A172 (cell line): ENCODE measurements around the gene GAP43. TPM values are rescaled to one million over a fixed set of nuclear protein-coding genes. Genes with fewer than 3 reads are reported as not detected.

Experiments
- DNase-seq: peaks from one replicate; pipeline ENCODE4 v3.0.0-alpha.2; 2015; ENCODE audit warnings: low spot score
- total RNA-seq: library from RNA; depleted of rRNA; stranded (reverse); fragments of >200 nt; shearing (Covaris generic); gene quantifications from 2 replicates; pipeline ENCODE4 v1.2.3, GENCODE V29; 2014

Gene GAP43
- total RNA-seq, 1 experiment from 2014 or later: 2.3 TPM

DNA sequence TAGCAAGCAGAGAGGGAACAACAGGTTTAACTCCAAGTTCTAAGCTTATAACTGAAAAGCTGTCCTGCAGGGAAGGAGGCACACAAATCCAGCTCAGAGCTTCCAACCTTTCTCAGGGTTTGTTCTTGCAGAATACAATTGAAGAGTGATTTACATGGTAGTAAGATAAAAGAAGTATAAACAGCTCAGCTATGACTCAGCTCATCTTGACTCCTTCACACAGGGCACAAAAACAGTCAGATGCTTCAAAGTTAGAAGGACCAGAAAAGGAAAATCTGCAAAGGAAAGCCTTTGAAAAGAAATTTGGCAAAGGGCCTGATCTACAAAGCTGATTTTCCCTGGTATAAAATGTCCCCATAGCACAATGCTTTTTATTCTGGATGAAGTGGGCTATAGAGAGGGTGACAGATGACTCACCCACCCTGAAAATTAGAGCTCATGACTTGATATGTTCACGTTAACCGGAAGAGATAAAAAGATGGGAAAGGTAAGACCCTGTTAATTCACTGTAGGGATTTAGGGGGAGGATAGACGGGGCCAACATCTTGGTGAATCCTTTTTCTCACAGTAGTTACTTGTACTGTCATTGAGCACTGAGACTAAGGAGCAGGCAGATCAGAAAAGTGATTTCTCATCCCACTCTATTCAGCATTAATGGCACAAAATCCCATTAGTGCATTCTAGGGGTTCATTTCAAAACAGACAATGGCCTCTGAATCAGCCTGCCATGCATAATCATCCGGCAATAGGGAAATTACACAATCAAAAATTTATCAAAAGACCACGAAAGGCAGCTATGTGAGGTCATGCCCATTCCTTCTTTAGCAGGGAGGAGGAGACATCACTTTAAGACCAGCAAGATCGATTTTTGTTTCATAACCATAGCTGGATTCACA is 143.5 kb downstream of the GAP43 start:
- peak; percentile 67 for DNase-seq

DNA sequence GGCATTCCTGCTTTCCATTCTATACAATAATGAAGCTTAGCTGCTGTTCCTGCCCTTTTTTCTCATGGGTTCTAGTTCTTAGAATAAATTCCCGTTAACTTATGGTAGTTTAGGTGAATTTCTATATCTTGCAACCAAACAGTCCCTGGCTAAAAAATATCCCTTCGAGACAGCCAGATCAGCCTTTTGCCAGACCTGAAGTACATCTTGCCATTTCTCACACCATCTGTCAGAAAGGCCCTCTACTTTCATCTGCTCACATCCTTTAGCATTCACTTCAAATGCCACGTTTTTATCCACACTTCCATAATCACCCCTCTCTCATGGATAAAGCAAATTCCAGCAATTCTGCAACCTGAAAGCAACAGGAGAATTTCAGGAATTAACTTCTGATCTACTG is 145.4 kb downstream of the GAP43 start:
- no peak for DNase-seq
